ENCODE data around the gene GGCX. TPM values are rescaled to one million over a fixed set of nuclear protein-coding genes. Genes with fewer than 3 reads are reported as not detected.

GGCX gene
- total RNA-seq, 2 donors from 2014 or later = 28.4 to 38.4 TPM

GRCh38 chr2:85516653-85517389 lies 44.5 kb downstream of the GGCX start:
- Histone ChIP-seq H3K4me1 (ENCODE audit: control insufficient read depth in 1 of 2, low read depth in 2 of 2) (no peaks in the 10 kb centered on the region), H3K27me3 (replicated peaks; ENCODE audit: insufficient read depth) (no peaks in the 10 kb centered on the region), H3K36me3 (no peaks in the 10 kb centered on the region), H3K9me3 (no peaks in the 10 kb centered on the region), H3K4me3 (no peak overlapping the region), H3K27ac (no peak overlapping the region)
- DNase-seq (ENCODE audit: low spot score) (no peak), ATAC-seq (ENCODE audit: insufficient number of reproducible peaks, low FRiP score, low read depth) (no peak)
- TF ChIP-seq CTCF (IDR thresholded peaks at IDR 0.05) = no peak

- H3K9me3 ChIP-seq = no peaks in the 10 kb centered on the region
- DNase-seq (ENCODE audit: low spot score) = no peak
- no peak for ATAC-seq (ENCODE audit: insufficient number of reproducible peaks, low FRiP score, low read depth)
Measured at GRCh38 chr2:85514323-85514722, 47.0 kb downstream of the GGCX start.

GRCh38 chr2:85511008-85511811 lies 50.1 kb downstream of the GGCX start:
- no peak for TF ChIP-seq CTCF (IDR thresholded peaks at IDR 0.05)
- DNase-seq (ENCODE audit: low spot score) = no peak
- no peak for ATAC-seq (ENCODE audit: insufficient number of reproducible peaks, low FRiP score, low read depth)
- Histone ChIP-seq H3K4me1 (ENCODE audit: control insufficient read depth in 1 of 2, low read depth in 2 of 2) (peaks cover 0 to 11% of the 10 kb centered on the region in 2 donors), H3K9me3 (no peaks in the 10 kb centered on the region), H3K36me3 (no peaks in the 10 kb centered on the region), H3K27me3 (replicated peaks; ENCODE audit: insufficient read depth) (no peaks in the 10 kb centered on the region), H3K27ac (no peak overlapping the region), H3K4me3 (no peak overlapping the region)

More at GRCh38 chr2:85514323-85514722, 47.0 kb downstream of the GGCX start:
- peaks cover 0 to 11% of the 10 kb centered on the region in 2 donors for H3K4me1 ChIP-seq (ENCODE audit: control insufficient read depth in 1 of 2, low read depth in 2 of 2)
- H3K27me3 ChIP-seq (replicated peaks; ENCODE audit: insufficient read depth) = no peaks in the 10 kb centered on the region
- no peak overlapping the region for H3K27ac ChIP-seq
- H3K36me3 ChIP-seq = no peaks in the 10 kb centered on the region
- no peak overlapping the region for H3K4me3 ChIP-seq
- no peak for TF ChIP-seq CTCF (IDR thresholded peaks at IDR 0.05)

GRCh38 chr2:85506768-85507181 lies 54.5 kb downstream of the GGCX start:
- TF ChIP-seq CTCF (IDR thresholded peaks at IDR 0.05) = no peak
- no peaks in the 10 kb centered on the region for H3K27me3 ChIP-seq (replicated peaks; ENCODE audit: insufficient read depth)
- H3K36me3 ChIP-seq = no peaks in the 10 kb centered on the region

GRCh38 chr2:85505551-85506238 lies 55.6 kb downstream of the GGCX start:
- no peak for DNase-seq (ENCODE audit: low spot score)
- ATAC-seq (ENCODE audit: insufficient number of reproducible peaks, low FRiP score, low read depth) = no peak
- Histone ChIP-seq H3K27ac (peak overlapping the region in 1 of 2 donors; percentile 49), H3K4me1 (ENCODE audit: control insufficient read depth in 1 of 2, low read depth in 2 of 2) (peaks cover 10 to 14% of the 10 kb centered on the region in 2 donors), H3K27me3 (replicated peaks; ENCODE audit: insufficient read depth) (no peaks in the 10 kb centered on the region), H3K36me3 (no peaks in the 10 kb centered on the region), H3K4me3 (no peak overlapping the region), H3K9me3 (no peaks in the 10 kb centered on the region)
- TF ChIP-seq CTCF (IDR thresholded peaks at IDR 0.05) = no peak

More at GRCh38 chr2:85506768-85507181, 54.5 kb downstream of the GGCX start:
- Histone ChIP-seq H3K4me1 (ENCODE audit: control insufficient read depth in 1 of 2, low read depth in 2 of 2) (peaks cover 10 to 24% of the 10 kb centered on the region in 2 donors), H3K27ac (no peak overlapping the region), H3K9me3 (no peaks in the 10 kb centered on the region), H3K4me3 (no peak overlapping the region)
- ATAC-seq (ENCODE audit: insufficient number of reproducible peaks, low FRiP score, low read depth) (no peak), DNase-seq (ENCODE audit: low spot score) (no peak)
